GM12875 (cell line): ENCODE data around the gene ABHD16A.

ENCODE experiments used
- H3K4me3 ChIP-seq: one replicate; pipeline ENCODE4 v1.5.1; 2011; ENCODE audit warnings: low read depth, low read length, control low read depth
- CTCF ChIP-seq: IDR thresholded peaks from 2 replicates; pipeline ENCODE4 v1.5.1; 2011; ENCODE audit warnings: low read depth, mild to moderate bottlenecking, control low read depth, inconsistent platforms, low read length, moderate library complexity, borderline replicate concordance; ENCODE audit not compliant: insufficient read depth

ABHD16A gene

DNA sequence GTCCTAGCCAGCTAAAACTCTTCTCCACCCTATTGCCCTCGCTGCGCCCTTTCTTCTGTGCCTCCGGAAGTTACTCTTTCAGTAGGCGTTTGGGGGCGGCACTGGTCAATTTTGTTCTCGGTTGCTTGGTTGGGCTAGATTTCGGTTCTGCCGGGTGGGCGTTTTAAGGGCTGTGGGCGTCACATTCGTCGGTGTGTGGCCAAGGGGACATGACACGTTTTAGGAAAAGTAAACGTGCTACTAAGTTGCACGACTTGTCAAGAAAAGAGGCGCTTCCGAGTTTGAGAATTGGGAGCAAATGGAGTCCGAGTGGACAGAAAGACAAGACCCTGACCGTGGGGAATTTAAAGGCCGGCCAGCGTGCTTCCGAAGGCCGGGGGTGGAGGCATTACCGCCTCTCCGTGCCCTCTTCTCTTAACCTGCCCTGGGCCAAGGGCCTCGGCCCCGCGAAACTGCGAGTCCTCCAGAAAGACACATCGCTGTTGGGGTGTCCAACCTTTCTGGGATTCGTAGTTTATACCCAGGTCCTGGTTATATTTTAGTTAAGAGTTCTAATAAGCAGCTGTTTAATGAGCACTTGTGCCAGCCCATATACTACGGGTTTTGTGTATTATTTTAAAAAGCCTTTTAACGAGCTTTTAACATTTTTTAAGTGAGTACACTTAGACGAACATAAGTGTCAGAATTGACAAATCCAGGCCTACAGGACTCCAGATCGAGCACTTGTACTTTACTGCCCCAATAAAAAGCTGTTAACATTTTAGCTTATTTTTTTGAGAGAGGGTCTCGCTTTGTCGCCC is 50.0 kb downstream of the ABHD16A start:
- H3K4me3 ChIP-seq = peak overlapping the region; percentile 50
- no peak for TF ChIP-seq CTCF

- H3K4me3 ChIP-seq = peak overlapping the region; percentile 50
- TF ChIP-seq CTCF = no peak
These were observed 51.4 kb downstream of the ABHD16A start for GRCh38 chr6:31651602-31652191.

DNA sequence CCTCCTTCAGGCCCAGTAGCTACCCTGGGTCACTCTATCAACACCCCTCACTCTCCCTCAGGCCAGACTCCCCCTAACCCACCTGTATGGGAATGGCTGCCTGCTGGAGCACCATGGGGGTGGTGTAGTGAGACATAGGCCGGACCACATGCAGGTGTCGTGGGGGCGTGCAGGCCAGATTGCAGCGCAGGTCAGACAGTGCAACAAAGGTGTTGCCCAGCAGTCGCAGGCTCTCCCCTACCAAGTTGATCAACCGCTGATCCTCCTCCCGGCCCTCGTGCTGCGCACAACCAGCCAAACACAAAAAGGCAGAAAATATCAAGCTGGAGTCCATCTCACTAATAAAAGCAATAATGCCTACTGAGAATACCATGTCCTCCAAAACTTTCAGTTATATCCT is 57.8 kb downstream of the ABHD16A start:
- no peak overlapping the region for H3K4me3 ChIP-seq
- TF ChIP-seq CTCF = no peak

- TF ChIP-seq CTCF = no peak
- H3K4me3 ChIP-seq = no peak overlapping the region
These were observed 59.2 kb downstream of the ABHD16A start for GRCh38 chr6:31643818-31644454.

DNA sequence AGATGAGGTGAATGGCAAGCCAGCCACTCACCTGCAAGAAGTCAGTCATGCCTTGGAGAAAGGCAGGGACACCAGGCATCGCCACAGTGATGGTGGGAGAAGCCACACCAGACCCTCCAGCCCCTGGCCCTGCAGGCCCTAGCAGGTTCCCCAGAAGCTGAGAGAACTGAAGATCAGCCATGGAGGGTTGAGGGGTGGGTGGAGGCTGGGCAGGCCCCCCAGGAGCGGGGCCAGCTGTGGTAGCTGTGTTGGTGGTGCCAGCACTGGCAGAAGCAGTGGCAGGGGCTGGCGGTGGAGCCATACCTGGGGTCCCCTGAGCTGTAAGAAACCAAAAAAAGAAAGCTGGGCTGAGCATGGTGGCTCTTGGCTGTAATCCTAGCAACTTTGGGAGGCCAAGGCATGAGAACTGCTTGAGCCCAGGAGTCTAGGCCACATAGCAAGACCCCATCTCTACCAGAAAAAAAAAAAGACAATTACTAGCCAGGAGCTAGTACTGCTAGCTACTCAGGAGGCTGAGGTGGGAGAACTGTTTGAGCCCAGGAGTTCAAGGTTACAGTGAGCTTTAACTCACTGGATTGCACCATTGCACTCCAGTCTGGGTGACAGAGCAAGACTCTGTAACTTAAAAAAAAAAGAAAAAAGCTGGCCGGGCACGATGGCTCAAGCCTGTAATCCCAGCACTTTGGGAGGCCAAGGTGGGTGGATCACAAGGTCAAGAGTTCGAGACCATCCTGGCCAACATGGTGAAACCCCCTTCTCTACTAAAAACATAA is 60.1 kb downstream of the ABHD16A start:
- no peak for TF ChIP-seq CTCF
- no peak overlapping the region for H3K4me3 ChIP-seq

GRCh38 chr6:31641370-31641769 is 61.8 kb downstream of the ABHD16A start:
- no peak overlapping the region for H3K4me3 ChIP-seq
- TF ChIP-seq CTCF = no peak
